ENCODE data around the gene TGM1.

Gene TGM1

GRCh38 chr14:24211311-24211710 is 51.7 kb downstream of the TGM1 start:
- no peak for DNase-seq
- Histone ChIP-seq H3K79me2 (ENCODE audit: low read length) (peaks cover 6% of the 10 kb centered on the region), H3K27ac (ENCODE audit: low read length) (no peak overlapping the region), H3K9me3 (replicated peaks; ENCODE audit: insufficient read depth, low read length) (no peaks in the 10 kb centered on the region), H3K9ac (ENCODE audit: low read length) (no peak overlapping the region), H2AFZ (ENCODE audit: low read length) (no peak overlapping the region), H3K9me2 (replicated peaks; ENCODE audit: insufficient read depth, low read length) (no peaks in the 10 kb centered on the region), H3K4me3 (ENCODE audit: low read length) (no peak overlapping the region), H3K36me3 (replicated peaks; ENCODE audit: insufficient read depth, low read length) (no peaks in the 10 kb centered on the region), H3K27me3 (replicated peaks; ENCODE audit: insufficient read depth, low read length) (no peaks in the 10 kb centered on the region), H4K20me1 (ENCODE audit: insufficient read depth, low read length) (no peaks in the 10 kb centered on the region), H3F3A (ENCODE audit: insufficient read depth, low read length) (peaks cover 21% of the 10 kb centered on the region), H3K4me2 (ENCODE audit: low read depth, low read length) (no peak overlapping the region), H3K4me1 (ENCODE audit: low read length) (peaks cover 15% of the 10 kb centered on the region)
- TF ChIP-seq, protein P1, sequence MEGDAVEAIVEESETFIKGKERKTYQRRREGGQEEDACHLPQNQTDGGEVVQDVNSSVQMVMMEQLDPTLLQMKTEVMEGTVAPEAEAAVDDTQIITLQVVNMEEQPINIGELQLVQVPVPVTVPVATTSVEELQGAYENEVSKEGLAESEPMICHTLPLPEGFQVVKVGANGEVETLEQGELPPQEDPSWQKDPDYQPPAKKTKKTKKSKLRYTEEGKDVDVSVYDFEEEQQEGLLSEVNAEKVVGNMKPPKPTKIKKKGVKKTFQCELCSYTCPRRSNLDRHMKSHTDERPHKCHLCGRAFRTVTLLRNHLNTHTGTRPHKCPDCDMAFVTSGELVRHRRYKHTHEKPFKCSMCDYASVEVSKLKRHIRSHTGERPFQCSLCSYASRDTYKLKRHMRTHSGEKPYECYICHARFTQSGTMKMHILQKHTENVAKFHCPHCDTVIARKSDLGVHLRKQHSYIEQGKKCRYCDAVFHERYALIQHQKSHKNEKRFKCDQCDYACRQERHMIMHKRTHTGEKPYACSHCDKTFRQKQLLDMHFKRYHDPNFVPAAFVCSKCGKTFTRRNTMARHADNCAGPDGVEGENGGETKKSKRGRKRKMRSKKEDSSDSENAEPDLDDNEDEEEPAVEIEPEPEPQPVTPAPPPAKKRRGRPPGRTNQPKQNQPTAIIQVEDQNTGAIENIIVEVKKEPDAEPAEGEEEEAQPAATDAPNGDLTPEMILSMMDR (IDR thresholded peaks at IDR 0.05; ENCODE audit: low read length), result no peak
- TF ChIP-seq EZH2 (optimal IDR thresholded peaks at IDR 0.05; ENCODE audit: low read depth, low read length) (no peak), EZH2phosphoT487 (IDR thresholded peaks at IDR 0.05; ENCODE audit: low read length) (no peak)

GRCh38 chr14:24207625-24208024 is 55.4 kb downstream of the TGM1 start:
- no peak for DNase-seq
- Histone ChIP-seq H3K27ac (ENCODE audit: low read length) (no peak overlapping the region), H3K79me2 (ENCODE audit: low read length) (peaks cover 6% of the 10 kb centered on the region), H3K9me3 (replicated peaks; ENCODE audit: insufficient read depth, low read length) (no peaks in the 10 kb centered on the region), H3K4me1 (ENCODE audit: low read length) (no peaks in the 10 kb centered on the region), H4K20me1 (ENCODE audit: insufficient read depth, low read length) (no peaks in the 10 kb centered on the region), H3F3A (ENCODE audit: insufficient read depth, low read length) (no peaks in the 10 kb centered on the region), H3K4me2 (ENCODE audit: low read depth, low read length) (no peak overlapping the region), H3K9me2 (replicated peaks; ENCODE audit: insufficient read depth, low read length) (no peaks in the 10 kb centered on the region), H3K9ac (ENCODE audit: low read length) (no peak overlapping the region), H3K36me3 (replicated peaks; ENCODE audit: insufficient read depth, low read length) (no peaks in the 10 kb centered on the region), H3K4me3 (ENCODE audit: low read length) (no peak overlapping the region), H3K27me3 (replicated peaks; ENCODE audit: insufficient read depth, low read length) (no peaks in the 10 kb centered on the region), H2AFZ (ENCODE audit: low read length) (no peak overlapping the region)
- TF ChIP-seq EZH2phosphoT487 (IDR thresholded peaks at IDR 0.05; ENCODE audit: low read length), result no peak
- TF ChIP-seq, protein P1 (IDR thresholded peaks at IDR 0.05; ENCODE audit: low read length), result no peak
- TF ChIP-seq EZH2 (optimal IDR thresholded peaks at IDR 0.05; ENCODE audit: low read depth, low read length), result no peak

DNA sequence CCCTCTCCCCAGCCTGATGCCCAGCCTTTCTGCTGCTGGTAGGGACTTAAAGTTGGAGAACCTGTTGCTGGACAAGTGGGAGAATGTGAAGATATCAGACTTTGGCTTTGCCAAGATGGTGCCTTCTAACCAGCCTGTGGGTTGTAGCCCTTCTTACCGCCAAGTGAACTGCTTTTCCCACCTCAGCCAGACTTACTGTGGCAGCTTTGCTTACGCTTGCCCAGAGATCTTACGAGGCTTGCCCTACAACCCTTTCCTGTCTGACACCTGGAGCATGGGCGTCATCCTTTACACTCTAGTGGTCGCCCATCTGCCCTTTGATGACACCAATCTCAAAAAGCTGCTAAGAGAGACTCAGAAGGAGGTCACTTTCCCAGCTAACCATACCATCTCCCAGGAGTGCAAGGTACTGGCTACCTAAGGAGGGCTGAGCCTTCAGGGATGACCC is 55.8 kb downstream of the TGM1 start:
- Histone ChIP-seq H3K79me2 (ENCODE audit: low read length) (peaks cover 6% of the 10 kb centered on the region), H3K27me3 (replicated peaks; ENCODE audit: insufficient read depth, low read length) (no peaks in the 10 kb centered on the region), H3K9me3 (replicated peaks; ENCODE audit: insufficient read depth, low read length) (no peaks in the 10 kb centered on the region), H2AFZ (ENCODE audit: low read length) (no peak overlapping the region), H3K27ac (ENCODE audit: low read length) (no peak overlapping the region), H3K9me2 (replicated peaks; ENCODE audit: insufficient read depth, low read length) (no peaks in the 10 kb centered on the region), H4K20me1 (ENCODE audit: insufficient read depth, low read length) (no peaks in the 10 kb centered on the region), H3K4me3 (ENCODE audit: low read length) (no peak overlapping the region), H3K9ac (ENCODE audit: low read length) (no peak overlapping the region), H3K4me2 (ENCODE audit: low read depth, low read length) (no peak overlapping the region), H3F3A (ENCODE audit: insufficient read depth, low read length) (no peaks in the 10 kb centered on the region), H3K4me1 (ENCODE audit: low read length) (no peaks in the 10 kb centered on the region), H3K36me3 (replicated peaks; ENCODE audit: insufficient read depth, low read length) (no peaks in the 10 kb centered on the region)
- TF ChIP-seq, protein P1 (IDR thresholded peaks at IDR 0.05; ENCODE audit: low read length), result no peak
- DNase-seq, result no peak
